AG20443 (cell line): Measurements from ENCODE around the gene RNF149.

Experiments
- DNase-seq: peaks from one replicate; pipeline ENCODE4 v3.0.0; 2012; ENCODE audit warnings: low spot score, mixed read lengths

The RNF149 gene

DNA sequence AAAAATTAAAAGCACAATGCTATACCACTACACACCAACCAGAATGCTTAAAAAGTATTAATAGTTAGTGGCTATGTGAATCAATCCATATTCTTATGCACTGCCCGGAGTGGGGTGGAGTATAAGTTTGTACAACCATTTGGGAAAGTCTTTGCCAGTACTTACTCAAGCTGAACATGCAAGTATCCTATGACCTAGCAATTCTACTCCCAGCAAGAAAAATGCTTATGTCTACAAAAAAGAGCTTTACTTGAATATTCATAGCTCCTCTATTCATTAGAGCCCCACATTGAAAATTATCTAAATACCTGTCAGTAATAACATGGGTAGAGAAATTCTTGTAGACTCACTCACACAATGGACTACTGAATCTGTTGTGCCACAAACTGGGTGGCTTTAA, 77.3 kb downstream of the RNF149 start:
- DNase-seq, result no peak

DNA sequence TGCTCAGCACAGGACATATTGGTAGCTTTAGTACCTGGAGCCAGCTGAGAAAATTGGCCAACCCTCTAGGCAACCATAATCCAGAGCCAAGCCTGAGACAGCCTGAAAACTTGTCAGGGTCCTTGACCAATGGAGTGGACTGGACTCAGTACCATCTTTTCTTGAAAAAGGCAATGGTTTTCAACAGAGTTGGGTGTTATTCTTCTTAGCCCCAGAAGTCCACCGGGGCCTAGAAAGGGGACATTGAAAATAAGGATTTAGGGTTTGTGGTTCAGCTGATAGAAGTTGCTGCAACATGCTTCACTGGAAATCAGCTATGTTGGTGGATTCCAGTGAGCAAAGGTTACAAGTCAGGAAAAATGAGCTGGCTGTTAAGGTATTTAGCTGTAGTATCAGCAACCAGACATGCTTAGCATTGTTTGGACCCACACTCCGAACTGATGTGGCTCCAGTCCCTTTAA, 77.9 kb downstream of the RNF149 start:
- peak; percentile 39 for DNase-seq
